Activated CD4-positive, alpha-beta T cell treated with anti-CD3 and anti-CD28 coated beads for 48 hours (primary cell): ENCODE data around the gene PSMG4.
A peak's percentile ranks its signal among the peaks of the same experiment; 100 is the strongest.
"Not testable (repeated sequence)": the region's sequence is repeated elsewhere in the genome, so short reads cannot be mapped to it uniquely, and the experiment has no call there.

ENCODE experiments used
- DNase-seq: peaks from one replicate; pipeline ENCODE4 v3.0.0-alpha.2; 2020

The PSMG4 gene

GRCh38 chr6:3230900-3231246, 27.9 kb upstream of the PSMG4 start:
- DNase-seq, result no peak

- no peak for DNase-seq
These were observed 27.3 kb upstream of the PSMG4 start for GRCh38 chr6:3231247-3232016.

GRCh38 chr6:3232017-3232945, 26.5 kb upstream of the PSMG4 start:
- no peak for DNase-seq

GRCh38 chr6:3233321-3233720, 25.4 kb upstream of the PSMG4 start:
- no peak for DNase-seq

- no peak for DNase-seq
These were observed 24.8 kb upstream of the PSMG4 start for GRCh38 chr6:3233904-3234303.

- no peak for DNase-seq
These were observed 23.3 kb upstream of the PSMG4 start for GRCh38 chr6:3235486-3235885.

GRCh38 chr6:3236005-3236404, 22.7 kb upstream of the PSMG4 start:
- DNase-seq, result no peak

GRCh38 chr6:3237761-3238662, 20.7 kb upstream of the PSMG4 start:
- DNase-seq, result no peak

- no peak for DNase-seq
These were observed 19.5 kb upstream of the PSMG4 start for GRCh38 chr6:3239110-3239830.

GRCh38 chr6:3240595-3240994, 18.2 kb upstream of the PSMG4 start:
- no peak for DNase-seq

GRCh38 chr6:3241745-3242144, 17.0 kb upstream of the PSMG4 start:
- not testable (repeated sequence) for DNase-seq

- no peak for DNase-seq
These were observed 16.0 kb upstream of the PSMG4 start for GRCh38 chr6:3242768-3243167.

GRCh38 chr6:3244003-3244831, 14.5 kb upstream of the PSMG4 start:
- no peak for DNase-seq

GRCh38 chr6:3244832-3245161, 13.9 kb upstream of the PSMG4 start:
- not testable (repeated sequence) for DNase-seq

GRCh38 chr6:3245216-3245615, 13.5 kb upstream of the PSMG4 start:
- DNase-seq, result no peak

GRCh38 chr6:3247255-3248146, 11.2 kb upstream of the PSMG4 start:
- no peak for DNase-seq

- no peak for DNase-seq
These were observed 8.9 kb upstream of the PSMG4 start for GRCh38 chr6:3249821-3250220.

GRCh38 chr6:3250231-3250675, 8.5 kb upstream of the PSMG4 start:
- DNase-seq, result no peak

GRCh38 chr6:3251462-3252314, 7.1 kb upstream of the PSMG4 start:
- DNase-seq, result peak; percentile 88
